ENCODE measurements around the gene TCL1B. TPM values are rescaled to one million over a fixed set of nuclear protein-coding genes. Genes with fewer than 3 reads are reported as not detected.

TCL1B gene

GRCh38 chr14:95733212-95733611 is 47.0 kb downstream of the TCL1B start:
- Histone ChIP-seq H2AK5ac (ENCODE audit: low read length) (no peak overlapping the region), H3K27me3 (ENCODE audit: insufficient read depth, low read length, poor library complexity) (no peaks in the 10 kb centered on the region), H3K56ac (ENCODE audit: low read length) (no peak overlapping the region), H3K27ac (ENCODE audit: low read depth, low read length) (no peak overlapping the region), H4K5ac (ENCODE audit: low read length) (no peak overlapping the region), H4K8ac (ENCODE audit: low read depth, low read length) (no peak overlapping the region), H3K4me2 (ENCODE audit: low read length) (no peak overlapping the region), H3K79me1 (ENCODE audit: low read length) (no peaks in the 10 kb centered on the region), H2BK5ac (ENCODE audit: low read length) (no peak overlapping the region), H3K79me2 (ENCODE audit: control insufficient read depth, insufficient read depth, low read length) (no peaks in the 10 kb centered on the region), H3K4ac (ENCODE audit: low read depth, low read length) (no peak overlapping the region), H2BK15ac (replicated peaks; ENCODE audit: low read depth) (no peak overlapping the region), H2BK120ac (ENCODE audit: low read depth, low read length) (no peak overlapping the region), H3K36me3 (ENCODE audit: control insufficient read depth, insufficient read depth, low read length) (no peaks in the 10 kb centered on the region), H3K23ac (ENCODE audit: low read length) (no peak overlapping the region), H3K9ac (ENCODE audit: low read length) (no peak overlapping the region), H3K18ac (ENCODE audit: low read length) (no peak overlapping the region), H3K4me3 (ENCODE audit: low read length) (no peak overlapping the region), H3K4me1 (ENCODE audit: control insufficient read depth, low read depth, low read length) (no peaks in the 10 kb centered on the region)
- WGBS (ENCODE audit: extremely low coverage, insufficient coverage, low lambda C conversion rate), result no CpG with 5 or more reads among the region's 1 CpG
- DNase-seq, result no peak

DNA sequence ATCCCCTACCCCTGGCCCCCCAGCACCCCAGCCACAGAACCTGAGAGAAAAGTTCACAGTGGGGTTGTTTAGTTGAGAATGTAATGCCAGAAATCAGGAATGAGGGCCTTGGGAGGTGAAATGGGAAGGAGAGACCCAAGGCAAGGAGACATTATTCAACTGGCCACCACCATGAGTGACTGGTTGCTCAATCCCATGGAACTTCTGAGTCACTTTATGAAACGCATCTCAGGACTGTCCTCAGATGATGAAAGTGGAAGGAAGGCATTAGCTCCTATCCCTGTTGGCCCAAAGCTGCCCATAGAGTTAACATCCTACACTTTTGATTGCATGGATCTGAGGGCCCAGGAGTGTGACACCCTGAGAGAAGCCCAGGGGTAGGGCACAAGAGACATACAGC is 53.1 kb downstream of the TCL1B start:
- Histone ChIP-seq H3K9ac (ENCODE audit: low read length) (no peak overlapping the region), H2AK5ac (ENCODE audit: low read length) (no peak overlapping the region), H3K79me1 (ENCODE audit: low read length) (no peaks in the 10 kb centered on the region), H3K4me2 (ENCODE audit: low read length) (no peak overlapping the region), H3K27me3 (ENCODE audit: insufficient read depth, low read length, poor library complexity) (no peaks in the 10 kb centered on the region), H3K4me1 (ENCODE audit: control insufficient read depth, low read depth, low read length) (no peaks in the 10 kb centered on the region), H3K56ac (ENCODE audit: low read length) (no peak overlapping the region), H4K5ac (ENCODE audit: low read length) (no peak overlapping the region), H3K36me3 (ENCODE audit: control insufficient read depth, insufficient read depth, low read length) (no peaks in the 10 kb centered on the region), H3K4me3 (ENCODE audit: low read length) (no peak overlapping the region), H2BK120ac (ENCODE audit: low read depth, low read length) (no peak overlapping the region), H3K4ac (ENCODE audit: low read depth, low read length) (no peak overlapping the region), H3K27ac (ENCODE audit: low read depth, low read length) (no peak overlapping the region), H3K23ac (ENCODE audit: low read length) (no peak overlapping the region), H3K18ac (ENCODE audit: low read length) (no peak overlapping the region), H2BK15ac (replicated peaks; ENCODE audit: low read depth) (no peak overlapping the region), H4K8ac (ENCODE audit: low read depth, low read length) (no peak overlapping the region), H2BK5ac (ENCODE audit: low read length) (no peak overlapping the region), H3K79me2 (ENCODE audit: control insufficient read depth, insufficient read depth, low read length) (no peaks in the 10 kb centered on the region)
- no CpG with 5 or more reads among the region's 1 CpG for WGBS (ENCODE audit: extremely low coverage, insufficient coverage, low lambda C conversion rate)
- DNase-seq, result no peak

DNA sequence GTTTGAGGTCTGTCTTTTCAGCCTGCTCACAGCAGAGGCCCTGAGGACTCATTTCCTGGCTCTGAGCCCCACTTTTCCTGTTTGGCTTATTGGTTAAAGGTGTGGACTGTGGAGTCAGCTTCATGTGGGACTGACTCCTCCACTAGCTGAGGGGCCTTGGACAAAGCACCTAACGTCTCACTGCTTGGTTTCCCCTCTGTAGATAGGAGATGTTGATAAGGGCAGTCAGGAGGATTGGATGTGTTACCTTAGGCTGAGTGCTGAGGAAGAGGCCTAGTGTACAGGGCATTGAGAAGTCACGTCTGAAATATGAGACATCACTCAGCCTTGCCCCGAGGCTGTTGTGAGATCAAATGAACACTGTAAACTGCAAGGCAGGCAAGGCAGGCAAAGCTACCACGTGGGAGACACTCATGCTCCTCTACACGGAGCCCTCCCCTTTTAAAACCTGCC is 54.8 kb downstream of the TCL1B start:
- Histone ChIP-seq H3K56ac (ENCODE audit: low read length) (no peak overlapping the region), H2BK15ac (replicated peaks; ENCODE audit: low read depth) (no peak overlapping the region), H2BK120ac (ENCODE audit: low read depth, low read length) (no peak overlapping the region), H3K27me3 (ENCODE audit: insufficient read depth, low read length, poor library complexity) (no peaks in the 10 kb centered on the region), H3K4me1 (ENCODE audit: control insufficient read depth, low read depth, low read length) (no peaks in the 10 kb centered on the region), H3K36me3 (ENCODE audit: control insufficient read depth, insufficient read depth, low read length) (no peaks in the 10 kb centered on the region), H2AK5ac (ENCODE audit: low read length) (no peak overlapping the region), H3K79me2 (ENCODE audit: control insufficient read depth, insufficient read depth, low read length) (no peaks in the 10 kb centered on the region), H3K18ac (ENCODE audit: low read length) (no peak overlapping the region), H3K4me2 (ENCODE audit: low read length) (no peak overlapping the region), H2BK5ac (ENCODE audit: low read length) (no peak overlapping the region), H4K5ac (ENCODE audit: low read length) (no peak overlapping the region), H3K9ac (ENCODE audit: low read length) (no peak overlapping the region), H3K27ac (ENCODE audit: low read depth, low read length) (no peak overlapping the region), H3K4ac (ENCODE audit: low read depth, low read length) (no peak overlapping the region), H3K79me1 (ENCODE audit: low read length) (no peaks in the 10 kb centered on the region), H4K8ac (ENCODE audit: low read depth, low read length) (no peak overlapping the region), H3K23ac (ENCODE audit: low read length) (no peak overlapping the region), H3K4me3 (ENCODE audit: low read length) (no peak overlapping the region)
- DNase-seq, result no peak
- no CpG with 5 or more reads among the region's 5 CpGs for WGBS (ENCODE audit: extremely low coverage, insufficient coverage, low lambda C conversion rate)

- no peak overlapping the region for H2BK5ac ChIP-seq (ENCODE audit: low read length)
- no peaks in the 10 kb centered on the region for H3K79me1 ChIP-seq (ENCODE audit: low read length)
- H2AK5ac ChIP-seq (ENCODE audit: low read length), result no peak overlapping the region
- H2BK120ac ChIP-seq (ENCODE audit: low read depth, low read length), result no peak overlapping the region
- no peak overlapping the region for H3K27ac ChIP-seq (ENCODE audit: low read depth, low read length)
- H3K4me1 ChIP-seq (ENCODE audit: control insufficient read depth, low read depth, low read length), result no peaks in the 10 kb centered on the region
- H3K27me3 ChIP-seq (ENCODE audit: insufficient read depth, low read length, poor library complexity), result no peaks in the 10 kb centered on the region
- no peak overlapping the region for H3K18ac ChIP-seq (ENCODE audit: low read length)
- H4K8ac ChIP-seq (ENCODE audit: low read depth, low read length), result no peak overlapping the region
- no peaks in the 10 kb centered on the region for H3K36me3 ChIP-seq (ENCODE audit: control insufficient read depth, insufficient read depth, low read length)
- H4K5ac ChIP-seq (ENCODE audit: low read length), result no peak overlapping the region
- no CpG with 5 or more reads among the region's 4 CpGs for WGBS (ENCODE audit: extremely low coverage, insufficient coverage, low lambda C conversion rate)
- H3K9ac ChIP-seq (ENCODE audit: low read length), result no peak overlapping the region
- DNase-seq, result no peak
- no peak overlapping the region for H3K4me2 ChIP-seq (ENCODE audit: low read length)
- H3K79me2 ChIP-seq (ENCODE audit: control insufficient read depth, insufficient read depth, low read length), result no peaks in the 10 kb centered on the region
- no peak overlapping the region for H3K56ac ChIP-seq (ENCODE audit: low read length)
- no peak overlapping the region for H3K4ac ChIP-seq (ENCODE audit: low read depth, low read length)
- no peak overlapping the region for H2BK15ac ChIP-seq (replicated peaks; ENCODE audit: low read depth)
- H3K23ac ChIP-seq (ENCODE audit: low read length), result no peak overlapping the region
- H3K4me3 ChIP-seq (ENCODE audit: low read length), result no peak overlapping the region
Measured at GRCh38 chr14:95741781-95742180, 55.6 kb downstream of the TCL1B start.

Small RNA genes lying within 50 kb of the gene (small RNA-seq; reads per million reads assigned to genes)
- not detected for gene RF02193 (ENCODE audit: insufficient read depth)
